B cell (primary cell): ENCODE data around the gene RRP12. TPM values are rescaled to one million over a fixed set of nuclear protein-coding genes. Genes with fewer than 3 reads are reported as not detected.

Source experiments
- ATAC-seq: fragments of 200-7000 bp; cut with Tn5 transposase; one replicate; pipeline ENCODE4 v1.10.0; 2021; ENCODE audit warnings: low read depth, mild to moderate bottlenecking, moderate number of reproducible peaks, moderate library complexity
- CTCF ChIA-PET: fragments of 350-600 bp; sonication (Branson Sonifier 250); formaldehyde crosslinking; loops from one replicate; lab custom pipeline; 2021; ENCODE audit warnings: antibody characterized with exemption, inconsistent platforms; lab: Charles Lee
- POLR2A ChIA-PET: fragments of 350-600 bp; sonication (Branson Sonifier 250); formaldehyde crosslinking; loops from one replicate; lab custom pipeline; 2021; ENCODE audit warnings: antibody characterized with exemption; lab: Charles Lee
- DNase-seq: peaks from one replicate; pipeline ENCODE4 v3.0.0; 2013
- H2AFZ ChIP-seq: 2 replicates; pipeline ENCODE4 v1.6.1; 2012; ENCODE audit warnings: mild to moderate bottlenecking, low read depth, low read length; ENCODE audit not compliant: insufficient read depth, poor library complexity, severe bottlenecking
- H3K27ac ChIP-seq, 2 donors: 1 replicate in 1 of 2; 2 replicates in 1 of 2; pipeline ENCODE4 v1.5.1; 2012 to 2013; ENCODE audit warnings: low read length in 2 of 2, mild to moderate bottlenecking in 2 of 2, moderate library complexity in 1 of 2
- H3K27me3 ChIP-seq, 4 experiments: fragments of 200-600 bp in 1 of 4; sonication (generic) in 1 of 4; replicated peaks in 1 of 4; 1 replicate in 2 of 4; 2 replicates in 2 of 4; pipeline versions ENCODE4 v1.6.1 to v1.7.0; 2013 to 2016; ENCODE audit warnings: low read length in 3 of 4, mild to moderate bottlenecking in 2 of 4, mixed read lengths in 1 of 4, moderate library complexity in 1 of 4; ENCODE audit not compliant: insufficient read depth in 4 of 4, control insufficient read depth in 3 of 4; ENCODE audit errors: control extremely low read depth in 1 of 4
- H3K36me3 ChIP-seq, 2 experiments: replicated peaks in 1 of 2; 1 replicate in 1 of 2; 2 replicates in 1 of 2; pipeline versions ENCODE4 v1.6.1 to v1.7.1; 2013; ENCODE audit warnings: low read length in 1 of 2; ENCODE audit not compliant: insufficient read depth in 2 of 2, control insufficient read depth in 1 of 2; ENCODE audit errors: control extremely low read depth in 1 of 2, extremely low read depth in 1 of 2
- H3K4me1 ChIP-seq, 2 donors: fragments of 200-600 bp in 1 of 2; sonication (generic) in 1 of 2; 1 replicate in 1 of 2; 2 replicates in 1 of 2; pipeline versions ENCODE4 v1.5.1 to v1.6.1; 2013 to 2017; ENCODE audit warnings: low read length in 2 of 2; ENCODE audit not compliant: control insufficient read depth in 2 of 2, insufficient read depth in 2 of 2
- H3K4me2 ChIP-seq: replicated peaks from 2 replicates; pipeline ENCODE3; 2012; ENCODE audit warnings: mild to moderate bottlenecking, low read depth, low read length; ENCODE audit not compliant: poor library complexity, severe bottlenecking
- H3K4me3 ChIP-seq, 5 experiments: fragments of 200-600 bp in 1 of 5; sonication (generic) in 1 of 5; 1 replicate in 3 of 5; 2 replicates in 2 of 5; pipeline versions ENCODE4 v1.5.1 to v1.7.0; 2011 to 2016; ENCODE audit warnings: low read length in 4 of 5, mild to moderate bottlenecking in 4 of 5, low read depth in 2 of 5, control low read depth in 1 of 5, moderate library complexity in 1 of 5; ENCODE audit not compliant: insufficient read depth in 1 of 5; ENCODE audit errors: control extremely low read depth in 1 of 5, extremely low read depth in 1 of 5
- H3K79me2 ChIP-seq: fragments of 200-600 bp; sonication (generic); one replicate; pipeline ENCODE4 v1.6.0; 2016; ENCODE audit warnings: low read length; ENCODE audit not compliant: control insufficient read depth, insufficient read depth
- H3K9ac ChIP-seq: fragments of 200-600 bp; sonication (generic); 2 replicates; pipeline ENCODE4 v1.6.1; 2017; ENCODE audit warnings: mild to moderate bottlenecking, low read length, moderate library complexity
- H3K9me3 ChIP-seq, 3 donors: one replicate each; pipeline versions ENCODE4 v1.6.1 to v1.7.1; 2013; ENCODE audit warnings: low read length in 2 of 3; ENCODE audit not compliant: control insufficient read depth in 2 of 3, insufficient read depth in 1 of 3; ENCODE audit errors: control extremely low read depth in 1 of 3
- H4K20me1 ChIP-seq: 2 replicates; pipeline ENCODE4 v1.6.0; 2012; ENCODE audit warnings: mild to moderate bottlenecking, low read length; ENCODE audit not compliant: insufficient read depth, control insufficient read depth, poor library complexity, severe bottlenecking
- H3K27ac Mint-ChIP-seq: one replicate; pipeline ENCODE4 v1.8.0; 2021; ENCODE audit warnings: mixed read lengths
- H3K27me3 Mint-ChIP-seq: one replicate; pipeline ENCODE4 v1.8.0; 2021; ENCODE audit warnings: mixed read lengths
- H3K4me1 Mint-ChIP-seq: one replicate; pipeline ENCODE4 v1.8.0; 2021; ENCODE audit warnings: mixed read lengths
- H3K4me3 Mint-ChIP-seq: one replicate; pipeline ENCODE4 v1.8.0; 2021; ENCODE audit warnings: mixed read lengths
- H3K9me3 Mint-ChIP-seq: one replicate; pipeline ENCODE4 v1.8.0; 2022; ENCODE audit warnings: mixed read lengths; ENCODE audit not compliant: insufficient read depth
- EZH2 ChIP-seq: IDR thresholded peaks from 2 replicates; pipeline ENCODE4 v1.6.1; 2012; ENCODE audit warnings: borderline replicate concordance, low read depth, mild to moderate bottlenecking, moderate library complexity, low read length; ENCODE audit not compliant: insufficient read depth, poor library complexity, severe bottlenecking
- WGBS: methylation state at CpG from one replicate; pipeline ENCODE4 v1.1.5; 2013; ENCODE audit warnings: missing lambda C conversion rate; ENCODE audit not compliant: insufficient coverage; 5-methylcytosine and 5-hydroxymethylcytosine counted together
- intact Hi-C: fragments of 100-400 bp; cut with micrococcal nuclease; formaldehyde crosslinking; loops from one replicate; pipeline ENCODE4 v1.10.0; 2022
- polyA plus RNA-seq: library from polyadenylated mRNA; depleted of rRNA; stranded (reverse); fragments of >200 nt; gene quantifications from 2 replicates; pipeline ENCODE4 v1.2.3, GENCODE V29; 2012
- total RNA-seq, 2 donors: library from RNA; stranded (reverse); fragments of 120-200 nt in 1 of 2; gene quantifications; 1 replicate in 1 of 2; 2 replicates in 1 of 2; pipeline versions ENCODE4 v1.2.3 to v1.2.4, GENCODE V29; 2013 to 2022
- TF ChIP-seq, protein P1 (sequence below): fragments of 200-600 bp; IDR thresholded peaks from one replicate; pipeline ENCODE4 v1.8.0; 2022; ENCODE audit warnings: antibody characterized with exemption, mild to moderate bottlenecking

The RRP12 gene
- total and polyA plus RNA-seq, 2 donors (not counting 1 experiment from before 2014, with no cell fraction given) = 19.3 to 35.7 TPM

DNA sequence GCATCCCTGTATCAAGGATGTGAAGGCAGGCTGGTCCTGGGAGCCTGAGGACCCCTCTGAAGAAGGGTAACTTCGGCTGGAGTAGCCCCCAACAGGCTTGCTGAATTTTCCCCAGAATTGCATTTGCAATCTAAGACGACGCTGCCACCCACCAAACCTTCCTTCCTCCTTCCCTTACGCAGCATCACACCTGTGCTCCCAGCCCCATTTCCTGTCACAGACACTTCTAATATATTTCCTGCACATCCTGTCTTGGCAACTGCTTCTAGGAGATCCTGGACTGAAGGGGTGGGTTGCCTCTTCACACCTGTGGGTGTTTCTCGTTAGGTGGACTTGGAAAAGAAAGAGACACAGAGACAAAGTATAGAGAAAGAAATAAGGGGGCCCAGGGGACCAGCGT, 15.4 kb upstream of the RRP12 start:
- Mint-ChIP-seq H3K27me3 (no peaks in the 10 kb centered on the region), H3K4me3 (no peak overlapping the region), H3K4me1 (peaks cover 25% of the 10 kb centered on the region), H3K27ac (no peak overlapping the region), H3K9me3 (no peaks in the 10 kb centered on the region)
- ATAC-seq = no peak
- no peak overlapping the region for H2AFZ ChIP-seq
- H4K20me1 ChIP-seq = no peaks in the 10 kb centered on the region
- intact Hi-C loops = no loop called here
- H3K4me1 ChIP-seq = peaks cover 11 to 27% of the 10 kb centered on the region in 2 donors
- no peak overlapping the region for H3K4me2 ChIP-seq
- H3K27me3 ChIP-seq = no peaks in the 10 kb centered on the region
- no peak overlapping the region for H3K27ac ChIP-seq
- H3K79me2 ChIP-seq = no peaks in the 10 kb centered on the region
- DNase-seq = no peak
- TF ChIP-seq EZH2 = no peak
- TF ChIP-seq, protein P1, sequence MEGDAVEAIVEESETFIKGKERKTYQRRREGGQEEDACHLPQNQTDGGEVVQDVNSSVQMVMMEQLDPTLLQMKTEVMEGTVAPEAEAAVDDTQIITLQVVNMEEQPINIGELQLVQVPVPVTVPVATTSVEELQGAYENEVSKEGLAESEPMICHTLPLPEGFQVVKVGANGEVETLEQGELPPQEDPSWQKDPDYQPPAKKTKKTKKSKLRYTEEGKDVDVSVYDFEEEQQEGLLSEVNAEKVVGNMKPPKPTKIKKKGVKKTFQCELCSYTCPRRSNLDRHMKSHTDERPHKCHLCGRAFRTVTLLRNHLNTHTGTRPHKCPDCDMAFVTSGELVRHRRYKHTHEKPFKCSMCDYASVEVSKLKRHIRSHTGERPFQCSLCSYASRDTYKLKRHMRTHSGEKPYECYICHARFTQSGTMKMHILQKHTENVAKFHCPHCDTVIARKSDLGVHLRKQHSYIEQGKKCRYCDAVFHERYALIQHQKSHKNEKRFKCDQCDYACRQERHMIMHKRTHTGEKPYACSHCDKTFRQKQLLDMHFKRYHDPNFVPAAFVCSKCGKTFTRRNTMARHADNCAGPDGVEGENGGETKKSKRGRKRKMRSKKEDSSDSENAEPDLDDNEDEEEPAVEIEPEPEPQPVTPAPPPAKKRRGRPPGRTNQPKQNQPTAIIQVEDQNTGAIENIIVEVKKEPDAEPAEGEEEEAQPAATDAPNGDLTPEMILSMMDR = no peak
- H3K9ac ChIP-seq = no peak overlapping the region
- WGBS = 36% methylated on average over 5 of the region's 6 CpGs
- POLR2A ChIA-PET = no interaction called here
- CTCF ChIA-PET = no interaction called here
- H3K36me3 ChIP-seq = no peaks in the 10 kb centered on the region
- no peak overlapping the region for H3K4me3 ChIP-seq
- no peaks in the 10 kb centered on the region for H3K9me3 ChIP-seq

DNA sequence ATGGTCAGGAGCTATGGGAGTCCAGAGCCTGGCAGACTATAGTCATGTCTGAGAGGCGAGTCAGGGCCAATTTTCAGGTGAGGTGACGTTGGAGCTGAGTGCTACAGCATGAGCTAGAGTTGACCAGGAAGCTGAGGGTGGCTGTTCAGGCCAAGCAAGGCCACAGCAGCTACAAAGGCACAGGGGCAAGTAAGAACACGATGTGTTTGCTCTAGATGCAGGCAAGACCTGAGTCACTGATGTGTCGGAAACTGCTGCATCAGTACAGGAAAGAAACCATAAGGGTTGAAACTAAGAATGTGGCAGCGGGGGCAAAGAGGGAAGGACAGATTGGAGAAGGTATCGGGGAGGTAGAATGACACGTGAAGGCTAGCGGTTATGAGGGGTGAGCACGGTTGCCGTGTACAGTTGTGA, 11.8 kb upstream of the RRP12 start:
- Mint-ChIP-seq H3K9me3 (no peaks in the 10 kb centered on the region), H3K4me3 (no peak overlapping the region), H3K27me3 (no peaks in the 10 kb centered on the region), H3K27ac (no peak overlapping the region), H3K4me1 (peaks cover 13% of the 10 kb centered on the region)
- H3K27ac ChIP-seq = no peak overlapping the region
- H3K9ac ChIP-seq = no peak overlapping the region
- no peaks in the 10 kb centered on the region for H3K79me2 ChIP-seq
- H4K20me1 ChIP-seq = no peaks in the 10 kb centered on the region
- DNase-seq (no peak), ATAC-seq (no peak)
- peaks cover 8 to 15% of the 10 kb centered on the region in 2 donors for H3K4me1 ChIP-seq
- CTCF ChIA-PET = interaction anchor here (1.5 kb wide), 1 partner anchor 141 kb away, joined by 4 read pairs; no protein-coding TSS in a partner anchor
- intact Hi-C loops = no loop called here
- TF ChIP-seq, protein P1 = no peak
- no peak for TF ChIP-seq EZH2
- no peak overlapping the region for H2AFZ ChIP-seq
- POLR2A ChIA-PET = no interaction called here
- no peaks in the 10 kb centered on the region for H3K9me3 ChIP-seq
- no peaks in the 10 kb centered on the region for H3K36me3 ChIP-seq
- H3K4me3 ChIP-seq = no peak overlapping the region
- H3K4me2 ChIP-seq = no peak overlapping the region
- WGBS = 85% methylated on average over 9 of the region's 10 CpGs
- H3K27me3 ChIP-seq = no peaks in the 10 kb centered on the region
